KMS-11 (cell line): Measurements from ENCODE around the gene PCCA.
A peak's percentile ranks its signal among the peaks of the same experiment; 100 is the strongest.

ENCODE experiments used
- H2AFZ ChIP-seq: fragments of 200-600 bp; sonication (generic); 2 replicates; pipeline ENCODE4 v1.6.1; 2016; ENCODE audit warnings: antibody characterized with exemption, mixed run types, low read depth
- H3K27ac ChIP-seq: fragments of 200-600 bp; sonication (generic); 2 replicates; pipeline ENCODE4 v1.6.1; 2016; ENCODE audit warnings: mild to moderate bottlenecking, mixed run types
- H3K27me3 ChIP-seq: fragments of 200-600 bp; sonication (generic); 2 replicates; pipeline ENCODE4 v1.6.1; 2017; ENCODE audit warnings: mild to moderate bottlenecking, low read depth, mixed run types, moderate library complexity; ENCODE audit not compliant: insufficient read depth
- H3K36me3 ChIP-seq: fragments of 200-600 bp; sonication (generic); 2 replicates; pipeline ENCODE4 v1.6.1; 2017; ENCODE audit warnings: mild to moderate bottlenecking, mixed run types; ENCODE audit not compliant: insufficient read depth
- H3K4me1 ChIP-seq: fragments of 200-600 bp; sonication (generic); 2 replicates; pipeline ENCODE4 v1.6.1; 2016; ENCODE audit warnings: mild to moderate bottlenecking, low read depth, mixed run types; ENCODE audit not compliant: poor library complexity, severe bottlenecking
- H3K4me2 ChIP-seq: fragments of 200-600 bp; sonication (generic); 2 replicates; pipeline ENCODE4 v1.7.0; 2016; ENCODE audit warnings: mild to moderate bottlenecking, mixed run types
- H3K4me3 ChIP-seq: fragments of 200-600 bp; sonication (generic); IDR thresholded peaks from 2 replicates; pipeline ENCODE4 v1.6.1; 2017; ENCODE audit warnings: low read depth, low read length, mixed read lengths; ENCODE audit not compliant: insufficient read depth
- H3K79me2 ChIP-seq: fragments of 200-600 bp; sonication (generic); 2 replicates; pipeline ENCODE4 v1.6.1; 2016; ENCODE audit warnings: low read depth, mixed run types; ENCODE audit not compliant: insufficient read depth
- H3K9ac ChIP-seq: fragments of 200-600 bp; sonication (generic); 2 replicates; pipeline ENCODE4 v1.6.1; 2016; ENCODE audit warnings: mild to moderate bottlenecking, mixed run types
- H4K20me1 ChIP-seq: fragments of 200-600 bp; sonication (generic); 2 replicates; pipeline ENCODE4 v1.6.1; 2016; ENCODE audit warnings: mild to moderate bottlenecking, mixed run types; ENCODE audit not compliant: insufficient read depth
- TF ChIP-seq, protein P1 (sequence below): fragments of 200-600 bp; sonication (generic); conservative IDR thresholded peaks from 2 replicates; pipeline ENCODE4 v1.6.1; 2017; ENCODE audit warnings: low read depth, mild to moderate bottlenecking, antibody characterized with exemption, low read length, moderate library complexity, mixed read lengths

Gene PCCA

DNA sequence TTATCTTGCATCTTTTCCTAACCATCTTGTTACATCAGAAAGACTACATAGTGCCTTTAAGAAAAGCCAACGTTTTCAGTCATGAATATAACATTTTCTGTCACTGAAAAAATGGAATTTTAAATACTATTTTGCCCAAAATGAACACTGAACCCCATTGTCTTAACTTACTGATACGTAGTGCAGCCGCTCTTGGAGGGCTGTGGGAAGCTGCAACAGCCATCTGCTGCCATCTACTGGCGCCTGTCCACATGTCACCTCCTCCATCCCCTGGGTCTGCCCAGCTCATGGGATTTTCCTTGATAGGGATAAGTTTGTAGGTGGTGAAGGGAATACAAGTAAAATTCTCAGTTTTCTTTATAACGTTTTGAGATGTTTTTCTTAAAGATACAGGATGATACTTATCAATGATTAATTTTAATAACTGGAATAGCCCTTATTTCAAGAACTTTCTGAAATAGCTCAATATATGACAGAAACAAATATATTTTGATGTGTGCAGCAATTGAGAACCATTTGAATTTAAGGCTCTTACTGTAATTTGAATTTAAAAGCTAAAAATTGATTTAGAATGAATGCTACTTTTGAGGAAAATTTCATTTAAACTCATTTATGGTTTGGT lies 426.0 kb downstream of the PCCA start:
- H3K4me3 ChIP-seq, result no peak overlapping the region
- H3K27ac ChIP-seq, result no peak overlapping the region
- H3K36me3 ChIP-seq, result no peaks in the 10 kb centered on the region
- no peak overlapping the region for H3K9ac ChIP-seq
- H3K27me3 ChIP-seq, result no peaks in the 10 kb centered on the region
- H3K4me2 ChIP-seq, result no peak overlapping the region; the same call in 1 of the 2 replicates
- peaks cover 42% of the 10 kb centered on the region for H3K4me1 ChIP-seq
- H4K20me1 ChIP-seq, result no peaks in the 10 kb centered on the region
- TF ChIP-seq, protein P1, sequence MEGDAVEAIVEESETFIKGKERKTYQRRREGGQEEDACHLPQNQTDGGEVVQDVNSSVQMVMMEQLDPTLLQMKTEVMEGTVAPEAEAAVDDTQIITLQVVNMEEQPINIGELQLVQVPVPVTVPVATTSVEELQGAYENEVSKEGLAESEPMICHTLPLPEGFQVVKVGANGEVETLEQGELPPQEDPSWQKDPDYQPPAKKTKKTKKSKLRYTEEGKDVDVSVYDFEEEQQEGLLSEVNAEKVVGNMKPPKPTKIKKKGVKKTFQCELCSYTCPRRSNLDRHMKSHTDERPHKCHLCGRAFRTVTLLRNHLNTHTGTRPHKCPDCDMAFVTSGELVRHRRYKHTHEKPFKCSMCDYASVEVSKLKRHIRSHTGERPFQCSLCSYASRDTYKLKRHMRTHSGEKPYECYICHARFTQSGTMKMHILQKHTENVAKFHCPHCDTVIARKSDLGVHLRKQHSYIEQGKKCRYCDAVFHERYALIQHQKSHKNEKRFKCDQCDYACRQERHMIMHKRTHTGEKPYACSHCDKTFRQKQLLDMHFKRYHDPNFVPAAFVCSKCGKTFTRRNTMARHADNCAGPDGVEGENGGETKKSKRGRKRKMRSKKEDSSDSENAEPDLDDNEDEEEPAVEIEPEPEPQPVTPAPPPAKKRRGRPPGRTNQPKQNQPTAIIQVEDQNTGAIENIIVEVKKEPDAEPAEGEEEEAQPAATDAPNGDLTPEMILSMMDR, result peak; percentile 85
- no peaks in the 10 kb centered on the region for H3K79me2 ChIP-seq
- no peak overlapping the region for H2AFZ ChIP-seq

DNA sequence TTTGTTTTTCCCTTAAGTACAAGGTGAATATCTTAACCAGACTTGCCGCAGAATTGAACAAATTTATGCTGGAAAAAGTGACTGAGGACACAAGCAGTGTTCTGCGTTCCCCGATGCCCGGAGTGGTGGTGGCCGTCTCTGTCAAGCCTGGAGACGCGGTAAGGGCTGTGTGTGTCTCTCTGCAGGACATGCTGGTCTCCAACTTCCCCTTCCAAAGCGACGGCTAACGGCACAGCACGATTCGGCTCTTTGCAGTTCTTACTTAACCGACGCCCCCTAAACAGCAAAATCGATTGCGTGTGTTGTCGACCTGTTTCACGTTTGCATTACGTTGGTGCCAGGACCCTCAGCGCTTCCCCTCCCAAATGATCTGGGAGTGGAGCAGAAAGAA lies 426.5 kb downstream of the PCCA start:
- Histone ChIP-seq H3K79me2 (no peaks in the 10 kb centered on the region), H3K9ac (no peak overlapping the region), H3K27me3 (no peaks in the 10 kb centered on the region), H3K4me3 (no peak overlapping the region), H2AFZ (no peak overlapping the region), H4K20me1 (no peaks in the 10 kb centered on the region), H3K4me1 (peaks cover 42% of the 10 kb centered on the region), H3K36me3 (no peaks in the 10 kb centered on the region), H3K4me2 (no peak overlapping the region; the same call in 1 of the 2 replicates), H3K27ac (no peak overlapping the region)
- TF ChIP-seq, protein P1, result no peak

DNA sequence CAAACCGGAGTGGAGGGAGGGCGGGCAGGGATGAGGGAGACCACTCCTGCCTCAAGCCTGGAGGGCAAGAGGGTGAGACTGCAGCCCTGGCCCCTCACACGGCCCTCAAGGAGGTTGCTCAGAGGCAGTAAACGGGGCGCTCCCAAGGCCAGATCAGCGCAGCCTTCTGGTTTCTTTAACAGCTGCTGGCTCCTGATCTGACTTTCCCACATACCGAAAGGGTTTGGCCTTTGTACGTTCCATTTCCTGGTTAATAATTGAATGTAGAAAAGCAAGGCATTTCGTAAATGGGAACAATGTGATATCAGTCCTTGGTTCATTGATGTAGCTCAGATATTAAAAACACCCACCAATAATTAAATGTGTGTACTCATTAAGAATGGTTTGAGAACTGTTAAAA lies 428.2 kb downstream of the PCCA start:
- H3K4me3 ChIP-seq, result no peak overlapping the region

DNA sequence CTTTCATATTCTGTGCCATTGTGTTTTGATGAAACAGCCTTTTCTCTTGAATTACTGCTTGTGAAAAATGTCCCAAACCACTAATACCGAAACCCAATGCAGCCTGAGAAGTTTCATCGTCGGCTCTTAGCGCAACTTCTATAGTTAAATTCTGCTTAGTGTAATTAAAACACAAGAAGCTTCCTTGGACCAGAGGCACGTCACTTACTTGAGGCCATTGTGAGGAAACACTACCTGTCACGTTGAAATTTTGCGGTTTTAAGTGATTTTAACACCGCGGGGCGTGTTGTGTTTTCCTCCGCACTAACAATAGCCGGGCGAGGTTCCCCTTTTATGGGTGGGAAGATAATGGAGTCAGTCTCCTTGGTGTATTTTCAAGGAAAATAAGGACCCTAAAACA lies 428.8 kb downstream of the PCCA start:
- TF ChIP-seq, protein P1, result no peak
- H3K4me3 ChIP-seq, result no peak overlapping the region
- H3K9ac ChIP-seq, result peak overlapping the region; percentile 8; the same call in 1 of the 2 replicates
- H3K36me3 ChIP-seq, result no peaks in the 10 kb centered on the region
- H2AFZ ChIP-seq, result no peak overlapping the region
- no peaks in the 10 kb centered on the region for H4K20me1 ChIP-seq
- H3K4me2 ChIP-seq, result peak overlapping the region; percentile 58
- H3K79me2 ChIP-seq, result no peaks in the 10 kb centered on the region
- no peaks in the 10 kb centered on the region for H3K27me3 ChIP-seq
- peak overlapping the region; percentile 69 for H3K27ac ChIP-seq
- peaks cover 42% of the 10 kb centered on the region for H3K4me1 ChIP-seq

More for the DNA sequence above, 428.2 kb downstream of the PCCA start:
- H2AFZ ChIP-seq, result no peak overlapping the region
- TF ChIP-seq, protein P1, result no peak
- H3K27ac ChIP-seq, result peak overlapping the region; percentile 69
- H3K79me2 ChIP-seq, result no peaks in the 10 kb centered on the region
- peaks cover 42% of the 10 kb centered on the region for H3K4me1 ChIP-seq
- H3K27me3 ChIP-seq, result no peaks in the 10 kb centered on the region
- no peaks in the 10 kb centered on the region for H3K36me3 ChIP-seq
- no peak overlapping the region; the same call in 1 of the 2 replicates for H3K9ac ChIP-seq
- peak overlapping the region; percentile 58 for H3K4me2 ChIP-seq
- H4K20me1 ChIP-seq, result no peaks in the 10 kb centered on the region
